GM23338 (cell line): ENCODE data around the gene PDGFC. TPM values are rescaled to one million over a fixed set of nuclear protein-coding genes. Genes with fewer than 3 reads are reported as not detected.

Source experiments
- ATAC-seq: fragments of 200-7000 bp; cut with Tn5 transposase; 3 replicates; pipeline ENCODE4 v1.9.1; 2020
- DNase-seq: peaks from one replicate; pipeline ENCODE4 v3.0.0-alpha.2; 2015; ENCODE audit warnings: low spot score
- H2AFZ ChIP-seq: fragments of 200-600 bp; sonication (generic); 2 replicates; pipeline ENCODE4 v1.8.0; 2016; ENCODE audit warnings: antibody characterized with exemption, mild to moderate bottlenecking, moderate library complexity
- H3F3A ChIP-seq: fragments of 200-600 bp; sonication (generic); replicated peaks from 2 replicates; pipeline ENCODE4 v1.8.0; 2017; ENCODE audit warnings: antibody characterized with exemption, mixed run types, low read depth
- H3K27ac ChIP-seq: fragments of 200-600 bp; sonication (generic); 2 replicates; pipeline ENCODE4 v1.6.1; 2016; ENCODE audit warnings: low read depth
- H3K27me3 ChIP-seq: fragments of 200-600 bp; sonication (generic); 2 replicates; pipeline ENCODE4 v1.8.0; 2016; ENCODE audit warnings: mild to moderate bottlenecking, mixed run types, moderate library complexity; ENCODE audit not compliant: insufficient read depth
- H3K36me3 ChIP-seq: fragments of 200-600 bp; sonication (generic); 2 replicates; pipeline ENCODE4 v1.8.0; 2016; ENCODE audit warnings: mild to moderate bottlenecking; ENCODE audit not compliant: insufficient read depth
- H3K4me1 ChIP-seq: fragments of 200-600 bp; sonication (generic); 2 replicates; pipeline ENCODE4 v1.8.0; 2016; ENCODE audit warnings: mild to moderate bottlenecking, moderate library complexity; ENCODE audit not compliant: insufficient read depth
- H3K4me2 ChIP-seq: fragments of 200-600 bp; sonication (generic); 2 replicates; pipeline ENCODE4 v1.7.1; 2017; ENCODE audit warnings: mixed run types
- H3K4me3 ChIP-seq: fragments of 200-600 bp; sonication (generic); 2 replicates; pipeline ENCODE4 v1.6.1; 2016; ENCODE audit warnings: mixed run types
- H3K79me2 ChIP-seq: fragments of 200-600 bp; sonication (generic); replicated peaks from 2 replicates; pipeline ENCODE4 v1.8.0; 2017; ENCODE audit warnings: mild to moderate bottlenecking; ENCODE audit not compliant: insufficient read depth
- H3K9me2 ChIP-seq: fragments of 200-600 bp; sonication (generic); 2 replicates; pipeline ENCODE4 v1.8.0; 2017; ENCODE audit not compliant: insufficient read depth
- H4K20me1 ChIP-seq: fragments of 200-600 bp; sonication (generic); replicated peaks from 2 replicates; pipeline ENCODE4 v1.8.0; 2017; ENCODE audit warnings: mild to moderate bottlenecking; ENCODE audit not compliant: insufficient read depth
- H3K27ac Mint-ChIP-seq: 2 replicates; pipeline ENCODE4 v1.8.0; 2020; ENCODE audit warnings: inconsistent platforms, mild to moderate bottlenecking, moderate library complexity, mixed read lengths
- H3K27me3 Mint-ChIP-seq: 3 replicates; pipeline ENCODE4 v1.8.0; 2022; ENCODE audit warnings: low read depth, mild to moderate bottlenecking, moderate library complexity, mixed read lengths, inconsistent platforms; ENCODE audit not compliant: insufficient read depth, poor library complexity
- H3K36me3 Mint-ChIP-seq: 3 replicates; pipeline ENCODE4 v1.8.0; 2021; ENCODE audit warnings: low read depth, mild to moderate bottlenecking, inconsistent platforms, moderate library complexity, mixed read lengths
- H3K4me1 Mint-ChIP-seq: 3 replicates; pipeline ENCODE4 v1.8.0; 2020; ENCODE audit warnings: mild to moderate bottlenecking, inconsistent platforms, mixed read lengths
- H3K4me3 Mint-ChIP-seq: 3 replicates; pipeline ENCODE4 v1.8.0; 2021; ENCODE audit warnings: moderate library complexity, mild to moderate bottlenecking, inconsistent platforms, mixed read lengths
- H3K9me3 Mint-ChIP-seq: 3 replicates; pipeline ENCODE4 v1.8.0; 2020; ENCODE audit warnings: moderate library complexity, mild to moderate bottlenecking, inconsistent platforms, mixed read lengths
- CREB1 ChIP-seq: fragments of 250-450 bp; sonication (Bioruptor Pico); IDR thresholded peaks from 2 replicates; pipeline ENCODE4 v1.5.0; 2020; ENCODE audit warnings: low read depth, mild to moderate bottlenecking, moderate library complexity
- EZH2 ChIP-seq: fragments of 200-600 bp; sonication (generic); IDR thresholded peaks from one replicate; pipeline ENCODE4 v1.8.0; 2017; ENCODE audit warnings: antibody characterized with exemption, mild to moderate bottlenecking, low read depth; ENCODE audit not compliant: unreplicated experiment
- EZH2phosphoT487 ChIP-seq: fragments of 200-600 bp; sonication (generic); IDR thresholded peaks from one replicate; pipeline ENCODE4 v1.8.1; 2018; ENCODE audit warnings: antibody characterized with exemption; ENCODE audit not compliant: unreplicated experiment
- JUNB ChIP-seq: IDR thresholded peaks from one replicate; pipeline ENCODE4 v1.6.1; 2016; ENCODE audit warnings: antibody characterized with exemption; ENCODE audit not compliant: unreplicated experiment
- NANOG ChIP-seq: IDR thresholded peaks from 2 replicates; pipeline ENCODE4 v1.6.1; 2016; ENCODE audit warnings: antibody characterized with exemption, borderline replicate concordance
- POLR2AphosphoS5 ChIP-seq: IDR thresholded peaks from 2 replicates; pipeline ENCODE4 v1.6.1; 2016; ENCODE audit warnings: antibody characterized with exemption, low read depth
- STAT1 ChIP-seq: IDR thresholded peaks from one replicate; pipeline ENCODE4 v1.6.1; 2016; ENCODE audit warnings: antibody characterized with exemption; ENCODE audit not compliant: unreplicated experiment
- ZNF114 ChIP-seq: fragments of 250-450 bp; sonication (Bioruptor Pico); IDR thresholded peaks from 2 replicates; pipeline ENCODE4 v1.5.0; 2020; ENCODE audit warnings: mild to moderate bottlenecking, moderate library complexity
- ZNF331 ChIP-seq: fragments of 250-450 bp; sonication (Bioruptor Pico); IDR thresholded peaks from 2 replicates; pipeline ENCODE4 v1.5.0; 2020; ENCODE audit warnings: low read depth, mild to moderate bottlenecking, moderate library complexity
- polyA plus RNA-seq: library from polyadenylated mRNA; unstranded; fragments of >200 nt; fragmentation: Nextera tagmentation; extraction: Ambion mirVana; gene quantifications from 2 replicates; pipeline ENCODE4 v1.2.1, GENCODE V29; 2016
- total RNA-seq: library from RNA; depleted of rRNA; stranded (reverse); fragments of >200 nt; shearing (Covaris generic); gene quantifications from 2 replicates; pipeline ENCODE4 v1.2.3, GENCODE V29; 2014
- TF ChIP-seq, protein P1 (sequence below): fragments of 250-450 bp; sonication (Bioruptor Pico); IDR thresholded peaks from 2 replicates; pipeline ENCODE4 v1.5.0; 2020; ENCODE audit warnings: mild to moderate bottlenecking, moderate library complexity
- TF ChIP-seq, protein P2 (sequence below), 2 experiments: fragments of 200-600 bp in 1 of 2; sonication (generic) in 1 of 2; conservative IDR thresholded peaks; 2 replicates each; pipeline versions ENCODE4 v1.5.1 to v1.6.1; 2016 to 2017; ENCODE audit warnings: antibody characterized with exemption in 2 of 2, low read depth in 2 of 2, mild to moderate bottlenecking in 2 of 2, moderate library complexity in 1 of 2
- TF ChIP-seq, protein P3 (sequence below): IDR thresholded peaks from one replicate; pipeline ENCODE4 v1.6.1; 2018; ENCODE audit warnings: antibody characterized with exemption; ENCODE audit not compliant: unreplicated experiment
- TF ChIP-seq, protein P4 (sequence below): IDR thresholded peaks from 2 replicates; pipeline ENCODE4 v1.6.1; 2016; ENCODE audit warnings: antibody characterized with exemption

The PDGFC gene
- total and polyA plus RNA-seq, 2 experiments from 2014 or later = 1.3 to 3.4 TPM

DNA sequence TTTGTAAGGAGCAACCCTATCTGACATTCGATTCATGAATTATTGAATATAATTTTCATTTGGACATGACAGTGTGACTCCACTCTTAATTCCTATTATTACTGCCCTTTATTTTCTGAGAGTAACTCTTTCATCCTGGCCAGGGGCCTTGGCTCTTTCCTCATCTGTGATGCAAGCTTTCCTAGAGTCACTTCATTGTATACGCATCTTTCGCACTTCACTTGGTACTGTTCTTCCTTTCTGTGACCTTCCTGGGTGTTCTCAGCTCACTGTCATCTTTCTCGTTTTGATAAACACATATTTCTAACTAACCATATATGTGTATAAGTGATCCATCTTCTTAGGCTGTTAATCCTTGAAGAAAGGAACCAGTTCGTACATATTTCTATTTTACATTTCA, 160.3 kb downstream of the PDGFC start:
- Histone ChIP-seq H3K4me1 (no peaks in the 10 kb centered on the region), H3K79me2 (no peaks in the 10 kb centered on the region), H3K4me3 (no peak overlapping the region), H3K9me2 (no peaks in the 10 kb centered on the region; the same call in 1 of the 2 replicates), H3K27ac (no peak overlapping the region), H4K20me1 (no peaks in the 10 kb centered on the region), H3K27me3 (no peaks in the 10 kb centered on the region), H3K36me3 (no peaks in the 10 kb centered on the region), H3F3A (no peaks in the 10 kb centered on the region), H3K4me2 (no peak overlapping the region), H2AFZ (no peak overlapping the region)
- no peak for TF ChIP-seq CREB1 (CRISPR knock-in tag)
- TF ChIP-seq ZNF114 = no peak
- no peak for TF ChIP-seq ZNF331 (CRISPR knock-in tag)
- TF ChIP-seq, protein P1, sequence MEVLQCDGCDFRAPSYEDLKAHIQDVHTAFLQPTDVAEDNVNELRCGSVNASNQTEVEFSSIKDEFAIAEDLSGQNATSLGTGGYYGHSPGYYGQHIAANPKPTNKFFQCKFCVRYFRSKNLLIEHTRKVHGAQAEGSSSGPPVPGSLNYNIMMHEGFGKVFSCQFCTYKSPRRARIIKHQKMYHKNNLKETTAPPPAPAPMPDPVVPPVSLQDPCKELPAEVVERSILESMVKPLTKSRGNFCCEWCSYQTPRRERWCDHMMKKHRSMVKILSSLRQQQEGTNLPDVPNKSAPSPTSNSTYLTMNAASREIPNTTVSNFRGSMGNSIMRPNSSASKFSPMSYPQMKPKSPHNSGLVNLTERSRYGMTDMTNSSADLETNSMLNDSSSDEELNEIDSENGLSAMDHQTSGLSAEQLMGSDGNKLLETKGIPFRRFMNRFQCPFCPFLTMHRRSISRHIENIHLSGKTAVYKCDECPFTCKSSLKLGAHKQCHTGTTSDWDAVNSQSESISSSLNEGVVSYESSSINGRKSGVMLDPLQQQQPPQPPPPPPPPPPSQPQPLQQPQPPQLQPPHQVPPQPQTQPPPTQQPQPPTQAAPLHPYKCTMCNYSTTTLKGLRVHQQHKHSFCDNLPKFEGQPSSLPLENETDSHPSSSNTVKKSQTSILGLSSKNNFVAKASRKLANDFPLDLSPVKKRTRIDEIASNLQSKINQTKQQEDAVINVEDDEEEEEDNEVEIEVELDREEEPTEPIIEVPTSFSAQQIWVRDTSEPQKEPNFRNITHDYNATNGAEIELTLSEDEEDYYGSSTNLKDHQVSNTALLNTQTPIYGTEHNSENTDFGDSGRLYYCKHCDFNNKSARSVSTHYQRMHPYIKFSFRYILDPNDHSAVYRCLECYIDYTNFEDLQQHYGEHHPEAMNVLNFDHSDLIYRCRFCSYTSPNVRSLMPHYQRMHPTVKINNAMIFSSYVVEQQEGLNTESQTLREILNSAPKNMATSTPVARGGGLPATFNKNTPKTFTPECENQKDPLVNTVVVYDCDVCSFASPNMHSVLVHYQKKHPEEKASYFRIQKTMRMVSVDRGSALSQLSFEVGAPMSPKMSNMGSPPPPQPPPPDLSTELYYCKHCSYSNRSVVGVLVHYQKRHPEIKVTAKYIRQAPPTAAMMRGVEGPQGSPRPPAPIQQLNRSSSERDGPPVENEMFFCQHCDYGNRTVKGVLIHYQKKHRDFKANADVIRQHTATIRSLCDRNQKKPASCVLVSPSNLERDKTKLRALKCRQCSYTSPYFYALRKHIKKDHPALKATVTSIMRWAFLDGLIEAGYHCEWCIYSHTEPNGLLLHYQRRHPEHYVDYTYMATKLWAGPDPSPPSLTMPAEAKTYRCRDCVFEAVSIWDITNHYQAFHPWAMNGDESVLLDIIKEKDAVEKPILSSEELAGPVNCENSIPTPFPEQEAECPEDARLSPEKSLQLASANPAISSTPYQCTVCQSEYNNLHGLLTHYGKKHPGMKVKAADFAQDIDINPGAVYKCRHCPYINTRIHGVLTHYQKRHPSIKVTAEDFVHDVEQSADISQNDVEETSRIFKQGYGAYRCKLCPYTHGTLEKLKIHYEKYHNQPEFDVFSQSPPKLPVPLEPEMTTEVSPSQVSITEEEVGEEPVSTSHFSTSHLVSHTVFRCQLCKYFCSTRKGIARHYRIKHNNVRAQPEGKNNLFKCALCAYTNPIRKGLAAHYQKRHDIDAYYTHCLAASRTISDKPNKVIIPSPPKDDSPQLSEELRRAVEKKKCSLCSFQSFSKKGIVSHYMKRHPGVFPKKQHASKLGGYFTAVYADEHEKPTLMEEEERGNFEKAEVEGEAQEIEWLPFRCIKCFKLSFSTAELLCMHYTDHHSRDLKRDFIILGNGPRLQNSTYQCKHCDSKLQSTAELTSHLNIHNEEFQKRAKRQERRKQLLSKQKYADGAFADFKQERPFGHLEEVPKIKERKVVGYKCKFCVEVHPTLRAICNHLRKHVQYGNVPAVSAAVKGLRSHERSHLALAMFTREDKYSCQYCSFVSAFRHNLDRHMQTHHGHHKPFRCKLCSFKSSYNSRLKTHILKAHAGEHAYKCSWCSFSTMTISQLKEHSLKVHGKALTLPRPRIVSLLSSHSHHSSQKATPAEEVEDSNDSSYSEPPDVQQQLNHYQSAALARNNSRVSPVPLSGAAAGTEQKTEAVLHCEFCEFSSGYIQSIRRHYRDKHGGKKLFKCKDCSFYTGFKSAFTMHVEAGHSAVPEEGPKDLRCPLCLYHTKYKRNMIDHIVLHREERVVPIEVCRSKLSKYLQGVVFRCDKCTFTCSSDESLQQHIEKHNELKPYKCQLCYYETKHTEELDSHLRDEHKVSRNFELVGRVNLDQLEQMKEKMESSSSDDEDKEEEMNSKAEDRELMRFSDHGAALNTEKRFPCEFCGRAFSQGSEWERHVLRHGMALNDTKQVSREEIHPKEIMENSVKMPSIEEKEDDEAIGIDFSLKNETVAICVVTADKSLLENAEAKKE (CRISPR knock-in tag) = no peak
- TF ChIP-seq NANOG = no peak
- no peak for TF ChIP-seq STAT1
- TF ChIP-seq, protein P2, sequence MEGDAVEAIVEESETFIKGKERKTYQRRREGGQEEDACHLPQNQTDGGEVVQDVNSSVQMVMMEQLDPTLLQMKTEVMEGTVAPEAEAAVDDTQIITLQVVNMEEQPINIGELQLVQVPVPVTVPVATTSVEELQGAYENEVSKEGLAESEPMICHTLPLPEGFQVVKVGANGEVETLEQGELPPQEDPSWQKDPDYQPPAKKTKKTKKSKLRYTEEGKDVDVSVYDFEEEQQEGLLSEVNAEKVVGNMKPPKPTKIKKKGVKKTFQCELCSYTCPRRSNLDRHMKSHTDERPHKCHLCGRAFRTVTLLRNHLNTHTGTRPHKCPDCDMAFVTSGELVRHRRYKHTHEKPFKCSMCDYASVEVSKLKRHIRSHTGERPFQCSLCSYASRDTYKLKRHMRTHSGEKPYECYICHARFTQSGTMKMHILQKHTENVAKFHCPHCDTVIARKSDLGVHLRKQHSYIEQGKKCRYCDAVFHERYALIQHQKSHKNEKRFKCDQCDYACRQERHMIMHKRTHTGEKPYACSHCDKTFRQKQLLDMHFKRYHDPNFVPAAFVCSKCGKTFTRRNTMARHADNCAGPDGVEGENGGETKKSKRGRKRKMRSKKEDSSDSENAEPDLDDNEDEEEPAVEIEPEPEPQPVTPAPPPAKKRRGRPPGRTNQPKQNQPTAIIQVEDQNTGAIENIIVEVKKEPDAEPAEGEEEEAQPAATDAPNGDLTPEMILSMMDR (conservative IDR thresholded peaks at IDR 0.05; ENCODE audit: low read depth in 2 of 2) = no peak
- TF ChIP-seq POLR2AphosphoS5 = no peak
- TF ChIP-seq EZH2 = no peak
- TF ChIP-seq, protein P3, sequence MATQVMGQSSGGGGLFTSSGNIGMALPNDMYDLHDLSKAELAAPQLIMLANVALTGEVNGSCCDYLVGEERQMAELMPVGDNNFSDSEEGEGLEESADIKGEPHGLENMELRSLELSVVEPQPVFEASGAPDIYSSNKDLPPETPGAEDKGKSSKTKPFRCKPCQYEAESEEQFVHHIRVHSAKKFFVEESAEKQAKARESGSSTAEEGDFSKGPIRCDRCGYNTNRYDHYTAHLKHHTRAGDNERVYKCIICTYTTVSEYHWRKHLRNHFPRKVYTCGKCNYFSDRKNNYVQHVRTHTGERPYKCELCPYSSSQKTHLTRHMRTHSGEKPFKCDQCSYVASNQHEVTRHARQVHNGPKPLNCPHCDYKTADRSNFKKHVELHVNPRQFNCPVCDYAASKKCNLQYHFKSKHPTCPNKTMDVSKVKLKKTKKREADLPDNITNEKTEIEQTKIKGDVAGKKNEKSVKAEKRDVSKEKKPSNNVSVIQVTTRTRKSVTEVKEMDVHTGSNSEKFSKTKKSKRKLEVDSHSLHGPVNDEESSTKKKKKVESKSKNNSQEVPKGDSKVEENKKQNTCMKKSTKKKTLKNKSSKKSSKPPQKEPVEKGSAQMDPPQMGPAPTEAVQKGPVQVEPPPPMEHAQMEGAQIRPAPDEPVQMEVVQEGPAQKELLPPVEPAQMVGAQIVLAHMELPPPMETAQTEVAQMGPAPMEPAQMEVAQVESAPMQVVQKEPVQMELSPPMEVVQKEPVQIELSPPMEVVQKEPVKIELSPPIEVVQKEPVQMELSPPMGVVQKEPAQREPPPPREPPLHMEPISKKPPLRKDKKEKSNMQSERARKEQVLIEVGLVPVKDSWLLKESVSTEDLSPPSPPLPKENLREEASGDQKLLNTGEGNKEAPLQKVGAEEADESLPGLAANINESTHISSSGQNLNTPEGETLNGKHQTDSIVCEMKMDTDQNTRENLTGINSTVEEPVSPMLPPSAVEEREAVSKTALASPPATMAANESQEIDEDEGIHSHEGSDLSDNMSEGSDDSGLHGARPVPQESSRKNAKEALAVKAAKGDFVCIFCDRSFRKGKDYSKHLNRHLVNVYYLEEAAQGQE = no peak
- TF ChIP-seq JUNB = no peak
- TF ChIP-seq EZH2phosphoT487 = no peak
- TF ChIP-seq, protein P4, sequence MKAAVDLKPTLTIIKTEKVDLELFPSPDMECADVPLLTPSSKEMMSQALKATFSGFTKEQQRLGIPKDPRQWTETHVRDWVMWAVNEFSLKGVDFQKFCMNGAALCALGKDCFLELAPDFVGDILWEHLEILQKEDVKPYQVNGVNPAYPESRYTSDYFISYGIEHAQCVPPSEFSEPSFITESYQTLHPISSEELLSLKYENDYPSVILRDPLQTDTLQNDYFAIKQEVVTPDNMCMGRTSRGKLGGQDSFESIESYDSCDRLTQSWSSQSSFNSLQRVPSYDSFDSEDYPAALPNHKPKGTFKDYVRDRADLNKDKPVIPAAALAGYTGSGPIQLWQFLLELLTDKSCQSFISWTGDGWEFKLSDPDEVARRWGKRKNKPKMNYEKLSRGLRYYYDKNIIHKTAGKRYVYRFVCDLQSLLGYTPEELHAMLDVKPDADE = no peak
- no peaks in the 10 kb centered on the region for H3K9me3 Mint-ChIP-seq
- H3K27ac Mint-ChIP-seq = no peak overlapping the region
- no peak for ATAC-seq
- no peak overlapping the region for H3K4me3 Mint-ChIP-seq
- DNase-seq = no peak
- H3K4me1 Mint-ChIP-seq = peaks cover 2% of the 10 kb centered on the region; the same call in 1 of the 3 replicates
- H3K36me3 Mint-ChIP-seq = no peaks in the 10 kb centered on the region
- H3K27me3 Mint-ChIP-seq = no peaks in the 10 kb centered on the region
